Right lobe of liver (tissue), 6 donors: ENCODE measurements around the gene MATN1. TPM values are rescaled to one million over a fixed set of nuclear protein-coding genes. Genes with fewer than 3 reads are reported as not detected.
"Not testable (repeated sequence)": the region's sequence is repeated elsewhere in the genome, so short reads cannot be mapped to it uniquely, and the experiment has no call there.

Experiments
- ATAC-seq, 4 donors: fragments of 200-7000 bp; cut with Tn5 transposase; one replicate each; pipeline ENCODE4 v1.9.1; 2020; ENCODE audit warnings: mild to moderate bottlenecking in 4 of 4, moderate library complexity in 4 of 4
- DNase-seq, 3 donors: peaks; one replicate each; pipeline ENCODE4 v3.0.0-alpha.2; 2020
- H3K27ac ChIP-seq, 3 donors: fragments of 200-600 bp; one replicate each; pipeline ENCODE4 v1.8.0; 2022
- H3K27me3 ChIP-seq, 2 donors: fragments of 200-600 bp; one replicate each; pipeline ENCODE4 v1.8.0; 2022
- H3K36me3 ChIP-seq, 4 donors: fragments of 200-600 bp; sonication (generic) in 1 of 4; one replicate each; pipeline versions ENCODE4 v1.5.1 to v1.8.0; 2017 to 2022; ENCODE audit warnings: control low read depth in 1 of 4
- H3K4me1 ChIP-seq, 4 donors: fragments of 200-600 bp; sonication (generic) in 1 of 4; one replicate each; pipeline versions ENCODE4 v1.5.1 to v1.8.0; 2017 to 2022; ENCODE audit warnings: control low read depth in 1 of 4
- H3K4me3 ChIP-seq, 3 donors: fragments of 200-600 bp; one replicate each; pipeline ENCODE4 v1.8.0; 2022
- H3K9me3 ChIP-seq, 4 donors: fragments of 200-600 bp; sonication (generic) in 1 of 4; one replicate each; pipeline versions ENCODE4 v1.5.1 to v1.8.0; 2017 to 2022; ENCODE audit warnings: control low read depth in 1 of 4
- CTCF ChIP-seq, 4 donors: fragments of 200-600 bp in 3 of 4; fragments of 450-650 bp in 1 of 4; IDR thresholded peaks; one replicate each; pipeline versions ENCODE4 v1.5.1 to v1.8.0; 2016 to 2022; ENCODE audit warnings: antibody characterized with exemption in 4 of 4, mild to moderate bottlenecking in 2 of 4
- POLR2A ChIP-seq: fragments of 450-650 bp; IDR thresholded peaks from one replicate; pipeline ENCODE4 v1.6.1; 2017; ENCODE audit warnings: antibody characterized with exemption, mild to moderate bottlenecking
- WGBS: methylation state at CpG from one replicate; pipeline ENCODE4 v1.1.6; 2018; ENCODE audit warnings: low coverage, low lambda C conversion rate; ENCODE audit not compliant: insufficient coverage; ENCODE audit errors: missing lambda C conversion rate; 5-methylcytosine and 5-hydroxymethylcytosine counted together
- intact Hi-C, 2 donors: fragments of 100-400 bp; cut with DNase I; formaldehyde crosslinking; loops; one replicate each; pipeline versions ENCODE4 v1.11.2 to v1.14.1; 2022
- total RNA-seq, 6 experiments: library from RNA; depleted of rRNA in 2 of 6; stranded (reverse); fragments of >200 nt in 2 of 6; fragmentation: NEBNext Ultra II Directional in 3 of 6; extraction: Animal tissue kit (Norgen Biotek cat#: 25700) in 3 of 6; gene quantifications; one replicate each; pipeline versions ENCODE4 v1.1.0 to v1.2.4, GENCODE V29; 2016 to 2023
- donor health status: DM: no; HTN: yes; CAD: no.
- donor health status: DM: no; HTN: no; CAD: no.
- donor health status: DM: no; HTN: no; CAD: no.
- donor health status: DM: no; HTN: yes; CAD: no.
- donor health status: DM: no; HTN: yes; CAD: no.

Gene MATN1
- total RNA-seq, 6 experiments from 2014 or later = not detected

- H3K27me3 ChIP-seq = no peaks in the 10 kb centered on the region
- 60% methylated on average over 7 of the region's 9 CpGs for WGBS
- DNase-seq (peak in 1 of 3 donors; percentile 18), ATAC-seq (no peak)
- no peak overlapping the region for H3K27ac ChIP-seq
- TF ChIP-seq CTCF (IDR thresholded peaks at IDR 0.05) (no peak), POLR2A (no peak)
- H3K36me3 ChIP-seq = no peaks in the 10 kb centered on the region
- H3K4me3 ChIP-seq = no peak overlapping the region
- intact Hi-C loops = no loop called here
- H3K4me1 ChIP-seq = no peaks in the 10 kb centered on the region
- H3K9me3 ChIP-seq = no peaks in the 10 kb centered on the region
These were observed 44.9 kb upstream of the MATN1 start for GRCh38 chr1:30768159-30768829.

DNA sequence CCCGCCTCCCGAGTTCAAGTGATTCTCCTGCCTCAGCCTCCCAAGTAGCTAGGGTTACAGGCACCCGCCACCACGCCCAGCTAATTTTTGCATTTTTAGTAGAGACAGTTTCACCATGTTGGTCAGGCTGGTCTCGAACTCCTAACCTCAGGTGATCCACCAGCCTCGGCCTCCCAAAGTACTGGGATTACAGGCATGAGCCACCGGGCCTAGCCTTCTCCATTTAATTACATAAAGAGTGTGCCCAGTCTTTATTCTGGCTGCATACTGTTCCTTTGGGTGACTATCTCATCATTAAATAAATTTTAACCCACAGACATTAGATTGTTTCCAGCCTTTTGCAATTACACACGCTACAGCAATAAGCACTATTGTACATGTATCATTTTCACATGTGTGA lies 43.6 kb upstream of the MATN1 start:
- 89% methylated on average over 8 of the region's 8 CpGs for WGBS
- H3K27ac ChIP-seq, intact Hi-C loops, ATAC-seq, H3K9me3 ChIP-seq, H3K4me3 ChIP-seq, H3K27me3 ChIP-seq, H3K36me3 ChIP-seq, H3K4me1 ChIP-seq: not testable (repeated sequence)
- DNase-seq = peak in 1 of 3 donors; percentile 7

GRCh38 chr1:30765556-30766434 lies 42.4 kb upstream of the MATN1 start:
- Histone ChIP-seq H3K4me3 (no peak overlapping the region), H3K9me3 (no peaks in the 10 kb centered on the region), H3K36me3 (no peaks in the 10 kb centered on the region), H3K27ac (no peak overlapping the region), H3K27me3 (no peaks in the 10 kb centered on the region), H3K4me1 (no peaks in the 10 kb centered on the region)
- ATAC-seq (no peak), DNase-seq (no peak)
- TF ChIP-seq POLR2A = no peak
- no peak for TF ChIP-seq CTCF (IDR thresholded peaks at IDR 0.05)
- intact Hi-C loops = no loop called here
- WGBS = 71% methylated on average over 4 of the region's 15 CpGs

DNA sequence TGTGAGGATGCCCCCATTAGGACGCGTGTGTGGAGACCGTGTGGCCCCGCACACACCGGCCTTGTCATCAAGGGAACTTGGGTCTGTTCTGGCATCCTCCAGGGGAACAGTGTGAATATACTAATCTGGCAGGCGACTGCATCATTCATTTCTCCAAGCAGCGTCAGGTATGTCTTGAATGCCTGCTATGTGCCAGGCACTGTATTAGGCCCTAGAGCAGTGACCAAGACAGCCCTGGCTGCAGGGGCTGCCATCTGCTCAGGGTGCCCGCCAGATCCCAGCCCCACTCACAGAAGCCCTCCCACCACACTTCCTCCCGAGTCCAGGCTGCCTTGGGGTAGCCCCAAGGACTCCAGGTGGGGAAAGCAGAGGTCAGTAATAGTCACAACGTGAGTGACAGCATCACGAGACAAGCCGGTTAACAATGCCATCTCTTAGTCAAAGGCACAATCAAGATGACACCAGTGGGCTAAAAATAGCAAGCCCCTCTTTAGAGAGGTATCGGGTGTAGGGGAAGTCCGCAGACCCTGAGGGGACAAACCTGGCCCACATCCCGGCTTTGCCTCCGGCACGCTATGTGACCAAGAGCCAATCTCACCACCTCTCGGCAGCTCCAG lies 41.7 kb upstream of the MATN1 start:
- ATAC-seq (no peak), DNase-seq (no peak)
- TF ChIP-seq CTCF (IDR thresholded peaks at IDR 0.05) = no peak
- no peak for TF ChIP-seq POLR2A
- Histone ChIP-seq H3K27me3 (no peaks in the 10 kb centered on the region), H3K27ac (no peak overlapping the region), H3K4me3 (no peak overlapping the region), H3K4me1 (no peaks in the 10 kb centered on the region), H3K9me3 (no peaks in the 10 kb centered on the region), H3K36me3 (no peaks in the 10 kb centered on the region)
- intact Hi-C loops = no loop called here
- 81% methylated on average over 11 of the region's 18 CpGs for WGBS

GRCh38 chr1:30764396-30764795 lies 41.0 kb upstream of the MATN1 start:
- Histone ChIP-seq H3K27me3 (no peaks in the 10 kb centered on the region), H3K4me3 (no peak overlapping the region), H3K36me3 (no peaks in the 10 kb centered on the region), H3K9me3 (no peaks in the 10 kb centered on the region), H3K27ac (no peak overlapping the region), H3K4me1 (no peaks in the 10 kb centered on the region)
- no peak for DNase-seq
- WGBS = 79% methylated on average over 4 of the region's 5 CpGs
- TF ChIP-seq POLR2A (no peak), CTCF (IDR thresholded peaks at IDR 0.05) (no peak)
- intact Hi-C loops = no loop called here
- ATAC-seq = no peak
